ENCODE measurements around the gene SIRT6. TPM values are rescaled to one million over a fixed set of nuclear protein-coding genes. Genes with fewer than 3 reads are reported as not detected.

SIRT6 gene
- total and polyA plus RNA-seq, 2 of the 4 experiments (the other 2 are of a cell fraction) = 3.9 to 25.3 TPM

- no peaks in the 10 kb centered on the region for H3K27me3 ChIP-seq (ENCODE audit: control insufficient read depth, insufficient read depth, low read length)
- peak overlapping the region; percentile 48 for H3K18ac ChIP-seq (ENCODE audit: low read depth, low read length)
- H3K27ac ChIP-seq (ENCODE audit: insufficient read depth, low read length) = peak overlapping the region; percentile 63; the same call in 1 of the 2 replicates
- peak overlapping the region; percentile 26 for H3K4me2 ChIP-seq (ENCODE audit: low read depth, low read length)
- POLR2A ChIA-PET (ENCODE audit: unreplicated experiment) = interaction anchor here (0.6 kb wide), 1 partner anchor 13 kb away, joined by 3 read pairs; no protein-coding TSS in a partner anchor
- peak overlapping the region; percentile 77; the same call in 1 of the 2 replicates for H2AK5ac ChIP-seq (ENCODE audit: low read depth, low read length)
- H3K23ac ChIP-seq (ENCODE audit: low read depth, low read length) = peak overlapping the region; percentile 86
- WGBS, 2 experiments (ENCODE audit: extremely low coverage in 2 of 2, insufficient read length in 1 of 2) = 36% methylated on average over 4 of the region's 8 CpGs; no CpG with 5 or more reads in 1 of the 2 experiments
- peak overlapping the region; percentile 20 for H3K14ac ChIP-seq (replicated peaks; ENCODE audit: low read depth, low read length)
- peak overlapping the region; percentile 89 for H2BK5ac ChIP-seq (ENCODE audit: low read depth, low read length, poor library complexity, severe bottlenecking)
- no peaks in the 10 kb centered on the region for H4K20me1 ChIP-seq (ENCODE audit: insufficient read depth, low read length)
- dilution Hi-C loops (cut with HindIII; ENCODE audit: low sequenced_read_pairs, unreplicated experiment) = no loop called here
- H2BK15ac ChIP-seq (ENCODE audit: low read depth, low read length) = peak overlapping the region; percentile 99; the same call in 2 of the 3 replicates
- CTCF ChIA-PET = interaction anchor here (1.4 kb wide), 1 partner anchor 9 kb away, joined by 6 read pairs; no protein-coding TSS in a partner anchor
- H4K5ac ChIP-seq (ENCODE audit: low read depth, low read length) = peak overlapping the region; percentile 4; the same call in 1 of the 2 replicates
- peak overlapping the region; percentile 81 for H2AFZ ChIP-seq (replicated peaks; ENCODE audit: low read length, poor library complexity)
- no peaks in the 10 kb centered on the region for H3K36me3 ChIP-seq (ENCODE audit: control insufficient read depth, insufficient read depth, low read length)
- H3K79me1 ChIP-seq (ENCODE audit: low read depth in 1 of 2, low read length in 2 of 2) = no peaks in the 10 kb centered on the region
- 0 out of 2 replicates have a peak, but pooled peaks cover 4% of the 10 kb centered on the region for H3K9me1 ChIP-seq (ENCODE audit: insufficient read depth, low read length)
- no TSS peak for BruUV-seq (replicated peaks)
- H2BK20ac ChIP-seq (ENCODE audit: low read depth, low read length) = peak overlapping the region; percentile 83
- ATAC-seq (ENCODE audit: low read depth) (peak; percentile 93), DNase-seq (peak; percentile 90)
- in situ Hi-C loops (cut with MboI; ENCODE audit: low sequenced_read_pairs) = no loop called here
- peak overlapping the region; percentile 80 for H3K4ac ChIP-seq (ENCODE audit: low read depth, low read length)
- H3K9ac ChIP-seq (ENCODE audit: low read depth, low read length) = no peak overlapping the region
- H3K9me3 ChIP-seq (ENCODE audit: control insufficient read depth, insufficient read depth, low read length) = no peaks in the 10 kb centered on the region
- peak overlapping the region in 1 of 2 experiments; percentile 81; a peak in 2 of 4 replicates for H4K8ac ChIP-seq (ENCODE audit: low read depth in 2 of 2, low read length in 2 of 2)
- intact Hi-C loops (cut with micrococcal nuclease) = no loop called here
- peak overlapping the region; percentile 38; the same call in 1 of the 2 replicates for H3K56ac ChIP-seq (ENCODE audit: extremely low read depth, insufficient read depth, low read length)
- peak overlapping the region; percentile 76 for H4K91ac ChIP-seq (ENCODE audit: insufficient read depth, low read depth, low read length)
- no peak overlapping the region for H3K4me3 ChIP-seq (ENCODE audit: insufficient read depth, low read depth, low read length)
- H2AK9ac ChIP-seq (replicated peaks; ENCODE audit: low read depth, low read length, poor library complexity) = peak overlapping the region; percentile 5
- peak overlapping the region; percentile 92 for H2BK120ac ChIP-seq (ENCODE audit: low read depth, low read length)
- H3K4me1 ChIP-seq (ENCODE audit: control insufficient read depth, insufficient read depth, low read length) = peaks cover 6% of the 10 kb centered on the region
- TF ChIP-seq NFE2L2 (IDR thresholded peaks at IDR 0.05; ENCODE audit: low read depth, low read length) (peak; percentile 77), CHD1 (IDR thresholded peaks at IDR 0.05; ENCODE audit: low read depth, low read length) (no peak), CEBPB (IDR thresholded peaks at IDR 0.05; ENCODE audit: low read depth, low read length) (peak; percentile 4; the same call in 1 of the 2 replicates), ELK1 (IDR thresholded peaks at IDR 0.05; ENCODE audit: borderline replicate concordance, low read depth, low read length) (no peak), BHLHE40 (IDR thresholded peaks at IDR 0.05; ENCODE audit: low read depth, low read length) (peak; percentile 68; the same call in 1 of the 2 replicates), FOS (IDR thresholded peaks at IDR 0.05; ENCODE audit: low read depth, low read length) (peak; percentile 72; the same call in 1 of the 2 replicates), MAFK (IDR thresholded peaks at IDR 0.05; ENCODE audit: low read depth, low read length) (no peak; the same call in 1 of the 2 replicates), POLR2A (IDR thresholded peaks at IDR 0.05; ENCODE audit: low read depth, low read length) (no peak), RCOR1 (IDR thresholded peaks at IDR 0.05; ENCODE audit: insufficient replicate concordance, low read length) (no peak), MXI1 (IDR thresholded peaks at IDR 0.05; ENCODE audit: borderline replicate concordance, low read depth, low read length) (no peak), MAZ (IDR thresholded peaks at IDR 0.05; ENCODE audit: borderline replicate concordance, low read depth, low read length) (no peak), RAD21 (IDR thresholded peaks at IDR 0.05; ENCODE audit: low read length) (no peak), USF2 (IDR thresholded peaks at IDR 0.05; ENCODE audit: low read depth, low read length) (peak; percentile 90), RFX5 (IDR thresholded peaks at IDR 0.05; ENCODE audit: low read depth, low read length) (no peak)
Observed at GRCh38 chr19:4130744-4131438, 51.5 kb downstream of the SIRT6 start.
